Spleen (tissue), 7 donors: ENCODE measurements around the gene NOPCHAP1.

Experiments
- POLR2A ChIP-seq, 3 donors: fragments of 450-650 bp; IDR thresholded peaks; one replicate each; pipeline ENCODE4 v1.5.1; 2017; ENCODE audit warnings: antibody characterized with exemption in 3 of 3, mild to moderate bottlenecking in 1 of 3
- TF ChIP-seq, protein P1 (sequence below), 11 experiments: fragments of 200-600 bp in 7 of 11; fragments of 450-650 bp in 4 of 11; sonication (generic) in 4 of 11; IDR thresholded peaks in 8 of 11; conservative IDR thresholded peaks in 3 of 11; 1 replicate in 7 of 11; 2 replicates in 4 of 11; pipeline versions ENCODE4 v1.4.0 to v1.8.0; 2016 to 2021; ENCODE audit warnings: antibody characterized with exemption in 11 of 11, inconsistent platforms in 4 of 11, mild to moderate bottlenecking in 1 of 11
- donor health status: DM: no; HTN: no; CAD: no; lungs with moderate emphysema.
- donor health status: DM: no; HTN: no; CAD: no.
- donor health status: DM: no; HTN: no; CAD: no.

- no peak for TF ChIP-seq POLR2A (IDR thresholded peaks at IDR 0.05)
- TF ChIP-seq, protein P1, sequence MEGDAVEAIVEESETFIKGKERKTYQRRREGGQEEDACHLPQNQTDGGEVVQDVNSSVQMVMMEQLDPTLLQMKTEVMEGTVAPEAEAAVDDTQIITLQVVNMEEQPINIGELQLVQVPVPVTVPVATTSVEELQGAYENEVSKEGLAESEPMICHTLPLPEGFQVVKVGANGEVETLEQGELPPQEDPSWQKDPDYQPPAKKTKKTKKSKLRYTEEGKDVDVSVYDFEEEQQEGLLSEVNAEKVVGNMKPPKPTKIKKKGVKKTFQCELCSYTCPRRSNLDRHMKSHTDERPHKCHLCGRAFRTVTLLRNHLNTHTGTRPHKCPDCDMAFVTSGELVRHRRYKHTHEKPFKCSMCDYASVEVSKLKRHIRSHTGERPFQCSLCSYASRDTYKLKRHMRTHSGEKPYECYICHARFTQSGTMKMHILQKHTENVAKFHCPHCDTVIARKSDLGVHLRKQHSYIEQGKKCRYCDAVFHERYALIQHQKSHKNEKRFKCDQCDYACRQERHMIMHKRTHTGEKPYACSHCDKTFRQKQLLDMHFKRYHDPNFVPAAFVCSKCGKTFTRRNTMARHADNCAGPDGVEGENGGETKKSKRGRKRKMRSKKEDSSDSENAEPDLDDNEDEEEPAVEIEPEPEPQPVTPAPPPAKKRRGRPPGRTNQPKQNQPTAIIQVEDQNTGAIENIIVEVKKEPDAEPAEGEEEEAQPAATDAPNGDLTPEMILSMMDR (IDR thresholded peaks at IDR 0.05 in 8 of 11, conservative IDR thresholded peaks at IDR 0.05 in 3 of 11) = no peak
Measured at GRCh38 chr12:104990950-104991349, 4.8 kb downstream of the NOPCHAP1 start.
